Measurements from ENCODE around the gene BCS1L. TPM values are rescaled to one million over a fixed set of nuclear protein-coding genes. Genes with fewer than 3 reads are reported as not detected.

The BCS1L gene
- total RNA-seq, 3 donors from 2014 or later = 26.4 to 35.4 (median 32.4) TPM

- Histone ChIP-seq H3K4me3 (no peak overlapping the region), H3K27me3 (no peaks in the 10 kb centered on the region), H3K9me3 (no peaks in the 10 kb centered on the region), H3K36me3 (peaks cover 28% of the 10 kb centered on the region), H3K4me1 (no peaks in the 10 kb centered on the region), H3K27ac (no peak overlapping the region)
- DNase-seq (ENCODE audit: low spot score in 2 of 2) = no peak
- no peak for TF ChIP-seq POLR2AphosphoS5 (IDR thresholded peaks at IDR 0.05)
- no peak for TF ChIP-seq POLR2A (IDR thresholded peaks at IDR 0.05)
- TF ChIP-seq, protein P1, sequence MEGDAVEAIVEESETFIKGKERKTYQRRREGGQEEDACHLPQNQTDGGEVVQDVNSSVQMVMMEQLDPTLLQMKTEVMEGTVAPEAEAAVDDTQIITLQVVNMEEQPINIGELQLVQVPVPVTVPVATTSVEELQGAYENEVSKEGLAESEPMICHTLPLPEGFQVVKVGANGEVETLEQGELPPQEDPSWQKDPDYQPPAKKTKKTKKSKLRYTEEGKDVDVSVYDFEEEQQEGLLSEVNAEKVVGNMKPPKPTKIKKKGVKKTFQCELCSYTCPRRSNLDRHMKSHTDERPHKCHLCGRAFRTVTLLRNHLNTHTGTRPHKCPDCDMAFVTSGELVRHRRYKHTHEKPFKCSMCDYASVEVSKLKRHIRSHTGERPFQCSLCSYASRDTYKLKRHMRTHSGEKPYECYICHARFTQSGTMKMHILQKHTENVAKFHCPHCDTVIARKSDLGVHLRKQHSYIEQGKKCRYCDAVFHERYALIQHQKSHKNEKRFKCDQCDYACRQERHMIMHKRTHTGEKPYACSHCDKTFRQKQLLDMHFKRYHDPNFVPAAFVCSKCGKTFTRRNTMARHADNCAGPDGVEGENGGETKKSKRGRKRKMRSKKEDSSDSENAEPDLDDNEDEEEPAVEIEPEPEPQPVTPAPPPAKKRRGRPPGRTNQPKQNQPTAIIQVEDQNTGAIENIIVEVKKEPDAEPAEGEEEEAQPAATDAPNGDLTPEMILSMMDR (IDR thresholded peaks at IDR 0.05) = no peak
- intact Hi-C loops (cut with DNase I; ENCODE audit: low total_unique reads) = no loop called here
These were observed 23.8 kb upstream of the BCS1L start for GRCh38 chr2:218635719-218636118.

GRCh38 chr2:218638372-218638771 lies 21.1 kb upstream of the BCS1L start:
- TF ChIP-seq POLR2AphosphoS5 (IDR thresholded peaks at IDR 0.05) = no peak
- TF ChIP-seq, protein P1 (IDR thresholded peaks at IDR 0.05) = no peak
- TF ChIP-seq POLR2A (IDR thresholded peaks at IDR 0.05) = no peak
- H3K27ac ChIP-seq = no peak overlapping the region
- peaks cover 31% of the 10 kb centered on the region for H3K36me3 ChIP-seq
- no peak for DNase-seq (ENCODE audit: low spot score in 2 of 2)
- no peaks in the 10 kb centered on the region for H3K9me3 ChIP-seq
- no peaks in the 10 kb centered on the region for H3K4me1 ChIP-seq
- H3K4me3 ChIP-seq = no peak overlapping the region
- H3K27me3 ChIP-seq = no peaks in the 10 kb centered on the region
- intact Hi-C loops (cut with DNase I; ENCODE audit: low total_unique reads) = no loop called here

DNA sequence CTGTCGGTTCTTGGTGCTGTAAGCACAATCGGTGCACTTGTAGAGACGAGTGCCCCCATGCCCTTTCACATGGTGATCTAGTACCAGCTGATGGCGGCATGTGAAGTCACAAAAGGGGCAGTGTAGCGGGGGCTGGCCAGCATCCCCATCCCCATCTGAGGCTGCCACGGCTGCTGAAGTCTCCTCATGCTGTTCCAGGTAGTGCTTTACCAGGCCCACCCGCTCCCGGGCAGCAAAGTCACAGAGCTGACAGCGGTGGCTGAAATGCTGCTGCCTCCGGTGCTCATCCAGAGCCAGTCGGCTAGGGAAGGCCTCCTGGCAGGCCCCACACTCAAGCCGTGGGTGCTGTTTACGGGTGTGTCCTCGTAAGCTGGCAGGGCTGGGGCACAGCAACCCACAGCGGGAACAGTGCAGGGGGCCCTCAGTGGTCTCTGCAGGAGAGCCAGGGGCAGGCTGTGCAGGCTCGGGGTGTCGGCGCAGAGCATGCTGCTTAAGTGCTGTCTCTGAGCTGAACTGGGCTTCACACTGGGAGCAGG lies 17.3 kb upstream of the BCS1L start:
- TF ChIP-seq POLR2A (IDR thresholded peaks at IDR 0.05) (no peak), POLR2AphosphoS5 (IDR thresholded peaks at IDR 0.05) (no peak)
- TF ChIP-seq, protein P1 (IDR thresholded peaks at IDR 0.05) = no peak
- Histone ChIP-seq H3K4me1 (no peaks in the 10 kb centered on the region), H3K9me3 (no peaks in the 10 kb centered on the region), H3K27ac (no peak overlapping the region), H3K36me3 (peaks cover 30% of the 10 kb centered on the region), H3K4me3 (no peak overlapping the region), H3K27me3 (no peaks in the 10 kb centered on the region)
- DNase-seq (ENCODE audit: low spot score in 2 of 2) = no peak
- intact Hi-C loops (cut with DNase I; ENCODE audit: low total_unique reads) = no loop called here

DNA sequence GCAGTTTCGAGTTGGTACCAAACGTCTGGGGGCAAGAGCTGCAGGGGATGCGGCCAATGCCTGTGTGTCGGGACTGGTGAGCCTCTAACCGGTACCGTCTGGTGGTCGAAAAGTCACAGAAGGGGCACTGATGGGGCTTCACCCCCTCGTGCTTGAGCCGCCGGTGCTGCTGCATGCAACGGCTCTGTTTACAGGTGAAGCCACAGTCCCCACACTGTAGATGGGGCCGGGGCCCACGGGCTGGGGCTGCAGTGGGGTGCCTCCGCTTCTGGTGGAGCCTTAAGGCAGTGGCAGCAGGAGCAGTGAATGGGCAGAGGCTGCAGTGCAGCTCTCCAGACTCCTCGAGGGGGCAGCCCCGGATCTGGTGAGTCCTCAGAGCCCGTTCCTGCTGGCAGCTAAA lies 16.7 kb upstream of the BCS1L start:
- Histone ChIP-seq H3K4me3 (no peak overlapping the region), H3K4me1 (no peaks in the 10 kb centered on the region), H3K36me3 (peaks cover 27% of the 10 kb centered on the region), H3K27me3 (no peaks in the 10 kb centered on the region), H3K9me3 (no peaks in the 10 kb centered on the region), H3K27ac (no peak overlapping the region)
- no peak for DNase-seq (ENCODE audit: low spot score in 2 of 2)
- intact Hi-C loops (cut with DNase I; ENCODE audit: low total_unique reads) = no loop called here
- TF ChIP-seq POLR2A (IDR thresholded peaks at IDR 0.05) (no peak), POLR2AphosphoS5 (IDR thresholded peaks at IDR 0.05) (no peak)
- TF ChIP-seq, protein P1 (IDR thresholded peaks at IDR 0.05) = no peak

DNA sequence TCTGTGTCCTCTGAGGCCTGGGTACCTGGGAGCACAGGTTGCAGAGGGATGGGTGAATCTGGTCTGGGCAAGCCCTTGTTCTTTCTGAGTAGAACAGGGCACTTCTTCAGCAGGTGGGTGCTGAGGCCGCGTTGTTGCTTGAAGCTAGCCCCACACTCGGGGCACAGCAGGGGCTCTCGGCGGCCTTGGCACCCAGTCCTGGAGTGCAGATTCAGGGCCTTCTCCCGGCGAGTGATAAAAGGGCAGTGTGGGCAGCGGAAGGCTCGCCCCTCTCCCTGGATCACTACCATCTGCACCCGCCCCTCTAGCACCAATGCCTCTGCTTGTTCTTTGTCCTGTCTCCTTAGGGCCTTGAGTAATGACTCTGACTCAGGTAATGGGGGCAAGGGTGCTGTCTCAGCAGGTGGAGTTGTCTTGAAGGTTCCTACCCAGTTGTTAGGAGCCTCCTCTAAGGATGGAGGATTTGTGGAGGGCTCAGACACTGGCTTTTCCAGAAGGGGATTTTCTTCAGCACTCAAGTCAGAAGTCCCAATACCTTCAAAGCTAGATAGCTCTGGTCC lies 15.7 kb upstream of the BCS1L start:
- Histone ChIP-seq H3K4me3 (no peak overlapping the region), H3K4me1 (no peaks in the 10 kb centered on the region), H3K36me3 (peaks cover 18% of the 10 kb centered on the region), H3K27me3 (no peaks in the 10 kb centered on the region), H3K9me3 (no peaks in the 10 kb centered on the region), H3K27ac (no peak overlapping the region)
- DNase-seq (ENCODE audit: low spot score in 2 of 2) = no peak
- TF ChIP-seq POLR2AphosphoS5 (IDR thresholded peaks at IDR 0.05) (no peak), POLR2A (IDR thresholded peaks at IDR 0.05) (no peak)
- TF ChIP-seq, protein P1 (IDR thresholded peaks at IDR 0.05) = no peak
- intact Hi-C loops (cut with DNase I; ENCODE audit: low total_unique reads) = no loop called here
